D341Med (cell line): ENCODE data around the gene TENM4.

Source experiments
- DNase-seq: peaks from one replicate; pipeline ENCODE4 v3.0.0; 2012; ENCODE audit warnings: low spot score

The TENM4 gene

GRCh38 chr11:79388201-79388600, 52.6 kb downstream of the TENM4 start:
- DNase-seq = no peak

- DNase-seq = no peak
Observed at GRCh38 chr11:79383874-79384273, 57.0 kb downstream of the TENM4 start.

- no peak for DNase-seq
Observed at GRCh38 chr11:79382301-79383050, 58.4 kb downstream of the TENM4 start.

- no peak for DNase-seq
Observed at GRCh38 chr11:79381036-79381435, 59.8 kb downstream of the TENM4 start.

- no peak for DNase-seq
Observed at GRCh38 chr11:79377406-79377805, 63.4 kb downstream of the TENM4 start.

GRCh38 chr11:79375818-79376550, 64.8 kb downstream of the TENM4 start:
- DNase-seq = no peak

- DNase-seq = no peak
Observed at GRCh38 chr11:79374727-79375126, 66.1 kb downstream of the TENM4 start.

- no peak for DNase-seq
Observed at GRCh38 chr11:79371724-79372123, 69.1 kb downstream of the TENM4 start.

GRCh38 chr11:79371152-79371551, 69.7 kb downstream of the TENM4 start:
- no peak for DNase-seq

- no peak for DNase-seq
Observed at GRCh38 chr11:79369055-79369454, 71.8 kb downstream of the TENM4 start.

GRCh38 chr11:79367844-79368243, 73.0 kb downstream of the TENM4 start:
- no peak for DNase-seq

- DNase-seq = no peak
Observed at GRCh38 chr11:79366218-79366617, 74.6 kb downstream of the TENM4 start.

GRCh38 chr11:79363861-79364378, 76.9 kb downstream of the TENM4 start:
- no peak for DNase-seq

GRCh38 chr11:79363256-79363655, 77.6 kb downstream of the TENM4 start:
- DNase-seq = no peak

- DNase-seq = no peak
Observed at GRCh38 chr11:79362821-79363220, 78.0 kb downstream of the TENM4 start.

GRCh38 chr11:79362206-79362757, 78.5 kb downstream of the TENM4 start:
- no peak for DNase-seq

- no peak for DNase-seq
Observed at GRCh38 chr11:79358258-79358657, 82.6 kb downstream of the TENM4 start.

- DNase-seq = no peak
Observed at GRCh38 chr11:79353706-79354105, 87.1 kb downstream of the TENM4 start.

GRCh38 chr11:79352349-79352703, 88.5 kb downstream of the TENM4 start:
- DNase-seq = no peak

GRCh38 chr11:79348976-79349682, 91.7 kb downstream of the TENM4 start:
- DNase-seq = no peak

GRCh38 chr11:79346021-79346420, 94.8 kb downstream of the TENM4 start:
- no peak for DNase-seq

GRCh38 chr11:79344753-79345294, 96.0 kb downstream of the TENM4 start:
- no peak for DNase-seq
